GM18511 (cell line): Measurements from ENCODE around the gene SLC25A25.
"Not testable (repeated sequence)": the region's sequence is repeated elsewhere in the genome, so short reads cannot be mapped to it uniquely, and the experiment has no call there.

ENCODE experiments used
- ATAC-seq: cut with Tn5 transposase; IDR thresholded peaks from one replicate; pipeline ENCODE4 v1.9.1; 2021; ENCODE audit warnings: mild to moderate bottlenecking, moderate library complexity; ENCODE audit not compliant: unreplicated experiment

The SLC25A25 gene

GRCh38 chr9:128067645-128068385 is at the start of gene SLC25A25:
SLC25A25 (plus strand) TSS chr9:128068232; CDS start chr9:128068320, 88 bp downstream.
- peak; percentile 75 for ATAC-seq

DNA sequence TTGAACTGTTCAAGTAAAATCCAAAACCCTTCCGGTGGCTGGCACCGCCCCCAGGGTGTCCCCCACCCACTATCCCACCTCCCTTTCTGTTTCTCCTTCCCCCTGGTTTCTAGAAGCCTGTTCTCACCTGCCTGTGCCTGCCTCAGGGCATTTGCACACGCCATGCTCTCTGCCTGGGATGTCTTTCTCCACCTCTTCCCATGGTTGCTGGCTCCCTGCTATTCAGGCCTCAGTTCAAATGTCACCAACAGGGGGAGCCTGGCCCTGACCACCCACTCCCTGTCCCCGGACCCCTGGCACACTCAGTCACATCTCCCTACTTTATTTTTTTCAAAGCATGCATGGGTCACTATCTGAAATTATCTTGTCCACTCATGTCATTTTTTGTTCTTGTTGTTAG is 47.3 kb upstream of the SLC25A25 start:
- no peak for ATAC-seq

DNA sequence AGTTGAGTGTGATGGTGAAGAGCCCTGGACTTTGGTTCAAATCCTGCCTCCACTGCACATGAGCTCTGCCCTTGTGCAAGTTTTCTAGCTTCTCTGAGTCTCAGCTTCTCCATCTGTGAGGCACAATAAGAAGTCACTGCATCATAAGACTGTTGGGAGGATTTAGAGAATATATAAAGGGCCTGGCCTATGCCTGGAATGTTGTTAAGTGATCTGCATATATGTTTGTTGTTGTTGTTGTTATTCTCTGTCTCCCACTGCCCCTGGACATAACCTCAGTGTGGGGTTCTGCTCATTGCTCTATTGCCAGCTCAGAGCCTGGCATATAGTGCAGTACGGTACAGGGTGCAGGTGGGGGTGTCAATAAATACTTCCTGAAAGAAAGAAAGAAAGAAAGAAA is 46.9 kb upstream of the SLC25A25 start:
- no peak for ATAC-seq

DNA sequence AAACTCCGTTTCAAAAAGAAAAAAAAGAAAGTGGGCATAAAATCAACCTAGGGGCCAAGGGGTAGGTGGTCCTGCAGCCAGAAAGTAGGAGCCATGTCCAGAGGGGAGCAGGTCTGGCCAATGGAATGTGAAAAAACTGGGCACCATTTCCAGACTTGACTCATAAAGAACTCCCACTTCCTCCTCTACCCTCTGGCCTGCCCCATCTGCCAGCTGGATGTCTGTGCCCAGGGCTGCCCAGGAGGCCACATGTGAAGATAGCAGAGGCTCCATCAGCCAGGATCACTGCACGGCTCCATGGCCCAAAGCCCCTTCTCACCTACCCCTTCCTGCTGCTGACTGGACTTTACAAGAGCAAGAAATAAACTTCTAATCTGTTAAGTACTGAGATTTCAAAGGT is 45.1 kb upstream of the SLC25A25 start:
- ATAC-seq: no peak

- ATAC-seq: not testable (repeated sequence)
These were observed 44.4 kb upstream of the SLC25A25 start for GRCh38 chr9:128023671-128024070.

DNA sequence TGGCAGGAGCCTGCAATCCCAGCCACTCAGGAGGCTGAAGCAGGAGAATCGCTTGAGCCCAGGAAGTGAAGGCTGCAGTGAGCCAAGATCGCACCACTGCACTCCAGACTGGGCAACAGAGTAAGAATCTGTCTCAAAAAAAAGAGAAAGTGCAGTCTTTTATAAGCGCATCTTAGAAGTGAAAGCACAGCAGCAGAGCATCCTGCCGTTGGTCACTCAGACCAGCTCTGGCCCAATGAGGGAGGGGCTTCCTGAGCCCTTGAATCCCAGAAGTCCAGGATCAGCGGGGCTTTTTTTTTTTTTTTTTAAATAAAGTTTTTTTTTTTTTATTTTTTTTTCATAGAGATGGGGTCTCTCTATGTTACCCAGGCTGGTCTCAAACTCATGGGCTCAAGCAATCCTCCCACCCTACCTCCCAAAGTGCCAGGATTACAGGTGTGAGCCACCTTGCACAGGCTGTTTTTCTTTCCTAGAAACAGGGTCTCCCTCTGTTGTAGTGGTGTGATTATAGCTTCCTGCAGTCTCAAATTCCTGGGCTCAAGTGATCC is 43.2 kb upstream of the SLC25A25 start:
- no peak for ATAC-seq

DNA sequence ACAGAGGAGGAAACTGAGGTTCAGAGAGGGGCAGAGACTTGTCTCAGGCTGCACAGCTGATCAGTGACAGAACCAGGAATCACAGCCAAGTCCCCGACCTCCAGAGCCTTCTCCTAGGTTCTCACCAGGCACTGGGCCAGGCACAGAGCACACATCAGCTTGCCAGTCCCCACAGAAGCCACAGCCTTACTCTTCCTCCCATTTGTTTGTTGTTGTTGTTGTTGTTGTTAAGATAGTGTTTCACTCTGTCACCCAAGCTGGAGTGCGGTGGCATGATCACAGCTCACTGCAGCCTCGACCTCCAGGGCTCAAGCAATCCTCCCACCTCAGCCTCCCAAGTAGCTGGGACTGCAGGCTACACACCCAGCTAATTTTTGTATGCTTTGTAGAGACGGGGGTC is 42.3 kb upstream of the SLC25A25 start:
- ATAC-seq: no peak

DNA sequence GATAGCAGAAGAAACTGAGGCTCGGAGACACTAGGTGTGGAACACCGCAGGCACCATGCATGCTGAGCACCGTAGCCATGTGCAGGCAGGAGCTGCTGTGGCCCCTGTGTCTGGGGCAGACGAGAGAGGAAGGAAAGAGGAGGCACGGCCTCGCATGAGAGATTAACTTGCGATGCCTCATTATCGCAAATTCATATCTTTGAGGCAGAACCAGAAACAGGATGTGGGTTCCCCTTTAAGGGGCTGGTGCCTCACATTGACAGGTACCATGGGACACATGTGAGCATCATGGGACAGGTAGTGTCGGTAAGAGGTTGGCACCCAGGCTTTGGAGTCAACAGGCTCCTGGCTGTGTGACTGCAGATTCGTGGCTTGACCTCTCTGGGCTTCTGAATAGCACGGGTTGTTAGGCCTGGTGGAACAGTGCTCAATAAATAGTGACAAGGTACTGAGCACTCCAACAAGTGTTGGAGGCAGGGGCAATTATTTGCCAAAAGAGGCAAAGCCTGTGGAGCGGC is 41.7 kb upstream of the SLC25A25 start:
- no peak for ATAC-seq

GRCh38 chr9:128026773-128027541 is 41.1 kb upstream of the SLC25A25 start:
- no peak for ATAC-seq

DNA sequence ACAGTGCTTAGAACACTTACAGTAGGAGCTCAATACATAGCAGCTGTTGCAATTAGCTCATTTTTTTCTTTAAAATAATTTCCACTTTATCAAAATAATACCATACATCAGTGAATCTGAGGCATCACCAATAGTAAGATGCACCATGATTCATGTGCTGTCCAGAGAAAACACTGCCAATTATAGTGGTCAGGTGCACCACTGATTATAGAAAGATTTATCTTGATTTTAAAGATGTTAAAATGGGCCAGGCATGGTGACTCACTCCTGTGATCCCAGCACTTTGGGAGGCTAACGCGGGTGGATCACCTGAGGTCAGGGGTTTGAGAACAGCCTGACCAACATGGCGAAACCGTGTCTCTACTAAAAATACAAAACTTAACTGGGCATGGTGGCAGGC is 40.3 kb upstream of the SLC25A25 start:
- no peak for ATAC-seq

GRCh38 chr9:128033609-128034008 is 34.4 kb upstream of the SLC25A25 start:
- no peak for ATAC-seq

DNA sequence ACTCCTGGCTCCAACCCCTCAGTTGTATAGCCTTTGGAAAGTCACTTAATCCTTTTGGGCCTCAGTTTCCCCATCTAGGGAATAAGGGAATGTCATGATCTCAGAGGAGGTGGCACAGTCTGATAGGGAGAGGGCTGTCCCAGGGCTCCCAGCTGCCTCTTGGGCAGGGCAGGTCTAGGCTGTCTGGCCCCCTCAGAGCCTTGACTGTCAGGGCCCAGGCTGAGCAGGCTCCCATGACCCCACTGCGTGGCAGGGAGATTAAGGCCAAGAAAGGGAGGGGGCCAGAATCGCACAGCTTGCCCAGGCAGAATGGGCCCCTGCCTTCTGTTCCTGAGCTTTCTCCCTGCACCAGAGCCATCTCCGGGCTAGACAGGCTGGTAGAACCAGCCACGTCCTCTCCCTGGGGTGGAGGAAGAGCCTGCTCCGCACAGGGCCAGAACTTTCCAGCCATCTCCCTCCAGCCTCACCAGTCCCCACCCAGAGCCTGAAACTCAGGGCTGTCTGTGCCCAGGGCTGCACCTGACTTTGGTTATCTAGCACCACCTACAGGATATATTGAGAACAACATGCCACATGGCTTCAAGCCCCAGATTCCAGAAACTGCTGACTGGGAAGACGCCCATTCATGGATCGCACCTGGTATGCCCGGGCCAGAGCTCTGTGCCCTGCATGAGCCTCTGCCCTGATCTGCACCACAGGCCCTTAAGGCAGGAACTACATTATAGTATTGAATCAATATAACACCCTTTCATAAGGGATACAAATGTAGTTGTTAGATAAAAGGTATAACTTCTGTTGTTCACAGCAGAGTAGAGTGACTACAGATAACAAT is 33.0 kb upstream of the SLC25A25 start:
- ATAC-seq: no peak

- not testable (repeated sequence) for ATAC-seq
These were observed 31.5 kb upstream of the SLC25A25 start for GRCh38 chr9:128036522-128036921.

DNA sequence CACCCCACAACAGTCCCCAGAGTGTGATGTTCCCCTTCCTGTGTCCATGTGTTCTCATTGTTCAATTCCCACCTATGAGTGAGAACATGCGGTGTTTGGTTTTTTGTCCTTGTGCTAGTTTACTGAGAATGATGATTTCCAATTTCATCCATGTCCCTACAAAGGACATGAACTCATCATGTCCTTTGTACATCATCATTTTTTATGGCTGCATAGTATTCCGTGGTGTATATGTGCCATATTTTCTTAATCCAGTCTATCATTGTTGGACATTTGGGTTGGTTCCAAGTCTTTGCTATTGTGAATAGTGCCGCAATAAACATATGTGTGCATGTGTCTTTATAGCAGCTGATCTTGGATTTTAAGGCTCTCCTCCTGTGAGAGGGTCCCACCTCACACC is 27.2 kb upstream of the SLC25A25 start:
- ATAC-seq: not testable (repeated sequence)

GRCh38 chr9:128042043-128042442 is 26.0 kb upstream of the SLC25A25 start:
- no peak for ATAC-seq

- ATAC-seq: no peak
These were observed 24.6 kb upstream of the SLC25A25 start for GRCh38 chr9:128043467-128043868.

DNA sequence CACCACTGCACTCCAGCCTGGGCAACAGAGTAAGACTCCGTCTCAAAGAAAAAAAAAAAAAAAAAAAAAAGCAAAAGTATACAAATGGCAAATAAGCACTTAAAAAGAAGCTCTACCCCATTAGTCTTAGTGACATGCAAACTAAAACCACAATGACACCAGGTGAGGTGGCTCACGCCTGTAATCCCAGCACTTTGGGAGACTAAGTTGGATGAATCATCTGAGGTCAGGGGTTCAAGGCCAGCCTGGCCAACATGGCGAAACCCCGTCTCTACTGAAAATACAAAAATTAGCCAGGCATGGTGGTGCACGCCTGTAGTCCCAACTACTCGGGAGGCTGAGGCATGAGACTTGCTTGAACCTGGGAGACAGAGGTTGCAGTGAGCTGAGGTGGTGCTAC is 22.6 kb upstream of the SLC25A25 start:
- ATAC-seq: not testable (repeated sequence)

GRCh38 chr9:128045831-128046230 is 22.2 kb upstream of the SLC25A25 start:
- no peak for ATAC-seq

DNA sequence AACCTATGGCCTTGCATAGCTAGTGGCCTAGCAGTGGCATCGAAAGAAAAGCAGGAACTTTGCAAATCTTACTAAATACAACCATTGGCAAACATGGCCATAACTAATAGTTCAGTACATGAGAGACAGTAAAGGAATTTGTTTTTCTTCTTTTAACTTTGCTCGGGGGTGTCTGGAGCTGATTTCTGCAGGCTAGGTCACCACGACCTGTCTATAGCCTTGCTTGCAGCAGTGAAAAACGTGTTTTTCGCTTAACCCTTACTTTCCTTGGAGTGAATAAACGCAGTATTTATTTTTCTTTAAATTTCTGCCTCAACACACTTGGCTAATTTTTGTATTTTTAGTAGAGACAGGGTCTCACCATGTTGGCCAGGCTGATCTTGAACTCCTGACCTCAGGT is 20.8 kb upstream of the SLC25A25 start:
- no peak for ATAC-seq

GRCh38 chr9:128048663-128049062 is 19.4 kb upstream of the SLC25A25 start:
- ATAC-seq: no peak

- ATAC-seq: no peak
These were observed 18.2 kb upstream of the SLC25A25 start for GRCh38 chr9:128049843-128050242.
